ENCODE data around the gene RPTN. TPM values are rescaled to one million over a fixed set of nuclear protein-coding genes. Genes with fewer than 3 reads are reported as not detected.

RPTN gene
- polyA plus RNA-seq, 1 of the 3 experiments (the other 2 are of a cell fraction): not detected

DNA sequence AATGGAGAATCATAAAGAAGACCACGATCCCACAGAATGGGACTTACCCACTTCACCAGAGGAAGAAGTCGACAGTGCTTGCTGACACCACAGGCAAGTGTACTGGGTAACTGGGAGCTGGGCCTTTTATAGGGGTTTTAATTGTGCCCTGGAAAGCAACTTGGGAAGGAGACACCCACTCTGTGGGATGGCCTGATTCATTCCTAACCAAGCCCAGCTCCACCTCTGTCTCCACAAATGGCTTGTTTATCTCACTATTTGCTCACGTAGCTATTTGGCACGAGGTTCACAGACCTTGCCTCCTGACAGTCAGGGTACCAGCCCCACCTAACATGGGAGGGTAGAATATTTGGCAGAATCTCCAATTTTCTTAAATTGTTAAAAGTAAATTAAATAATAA is 43.7 kb downstream of the RPTN start, which contains the start of gene TCHH:
Gene TCHH, minus strand, starts transcription at position 101 of the 400 bp plus-strand sequence. CDS start 1,364 bp downstream, outside the sequence.
- 0% methylated on average over 4 of the region's 4 CpGs for WGBS (ENCODE audit: low lambda C conversion rate)
- H3K27me3 ChIP-seq (ENCODE audit: insufficient read depth): peaks cover 54% of the 10 kb centered on the region
- CTCF ChIA-PET: no interaction called here

DNA sequence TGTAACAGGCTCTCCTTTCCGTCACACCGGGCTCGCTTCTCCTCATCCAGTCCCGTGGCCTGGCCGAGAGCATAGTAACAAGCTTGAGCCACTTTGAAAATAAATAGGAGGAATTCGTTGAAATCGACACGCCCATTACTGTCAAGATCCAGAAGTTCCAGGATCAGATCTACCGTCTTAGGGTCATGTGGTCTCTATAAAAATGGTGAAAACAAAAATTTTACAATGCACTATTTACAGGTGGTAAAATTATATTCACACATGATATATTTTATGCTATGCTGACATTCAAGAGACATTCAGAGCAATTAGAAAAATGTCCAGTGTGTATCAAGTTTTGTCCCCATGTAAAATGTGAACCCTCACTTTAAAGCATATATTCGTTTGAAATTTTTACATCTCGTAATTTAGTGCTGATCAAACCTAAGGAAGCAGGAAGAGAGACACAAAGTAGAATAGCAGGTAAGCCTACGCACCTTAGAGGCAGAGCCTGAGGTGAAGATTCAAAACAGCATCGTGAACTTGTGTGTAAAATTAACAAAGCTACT is 46.1 kb downstream of the RPTN start:
- ChIA-PET POLR2A (no interaction called here), CTCF (no interaction called here)
- Histone ChIP-seq H3K9me2 (no peaks in the 10 kb centered on the region), H3K4me3 (ENCODE audit: low read depth in 2 of 2, low read length in 1 of 2) (no peak overlapping the region), H3K9ac (no peak overlapping the region), H2AFZ (ENCODE audit: low read depth) (no peak overlapping the region), H3K4me1 (ENCODE audit: control insufficient read depth in 1 of 2, insufficient read depth in 2 of 2, low read depth in 1 of 2, low read length in 1 of 2) (peaks cover 0 to 12% of the 10 kb centered on the region in 2 experiments; a peak in 1 of 4 replicates), H3K4me2 (peak overlapping the region; percentile 95; the same call in 1 of the 2 replicates), H3K27me3 (ENCODE audit: insufficient read depth) (peaks cover 78% of the 10 kb centered on the region), H3K27ac (ENCODE audit: low read depth in 2 of 2, low read length in 1 of 2) (no peak overlapping the region), H3K79me2 (ENCODE audit: insufficient read depth) (no peaks in the 10 kb centered on the region), H3F3A (replicated peaks; ENCODE audit: insufficient read depth) (peaks cover 2% of the 10 kb centered on the region), H3K36me3 (replicated peaks in 1 of 2; ENCODE audit: control insufficient read depth in 1 of 2, insufficient read depth in 2 of 2, low read length in 1 of 2) (no peaks in the 10 kb centered on the region), H3K9me3 (no peaks in the 10 kb centered on the region), H4K20me1 (ENCODE audit: insufficient read depth) (no peaks in the 10 kb centered on the region)
- no peak for DNase-seq
- WGBS (ENCODE audit: low lambda C conversion rate): 14% methylated on average over 13 of the region's 13 CpGs
- TF ChIP-seq MXI1 (IDR thresholded peaks at IDR 0.05; ENCODE audit: low read depth, low read length): no peak
- TF ChIP-seq FOXM1 (IDR thresholded peaks at IDR 0.05; ENCODE audit: low read depth): no peak
- no peak for TF ChIP-seq EZH2phosphoT487 (IDR thresholded peaks at IDR 0.05; ENCODE audit: borderline replicate concordance, low read depth)
- no peak for TF ChIP-seq TAF1 (IDR thresholded peaks at IDR 0.05; ENCODE audit: borderline replicate concordance, low read depth, low read length)
- no peak for TF ChIP-seq RCOR1 (IDR thresholded peaks at IDR 0.05; ENCODE audit: low read length)
- TF ChIP-seq, protein P1, sequence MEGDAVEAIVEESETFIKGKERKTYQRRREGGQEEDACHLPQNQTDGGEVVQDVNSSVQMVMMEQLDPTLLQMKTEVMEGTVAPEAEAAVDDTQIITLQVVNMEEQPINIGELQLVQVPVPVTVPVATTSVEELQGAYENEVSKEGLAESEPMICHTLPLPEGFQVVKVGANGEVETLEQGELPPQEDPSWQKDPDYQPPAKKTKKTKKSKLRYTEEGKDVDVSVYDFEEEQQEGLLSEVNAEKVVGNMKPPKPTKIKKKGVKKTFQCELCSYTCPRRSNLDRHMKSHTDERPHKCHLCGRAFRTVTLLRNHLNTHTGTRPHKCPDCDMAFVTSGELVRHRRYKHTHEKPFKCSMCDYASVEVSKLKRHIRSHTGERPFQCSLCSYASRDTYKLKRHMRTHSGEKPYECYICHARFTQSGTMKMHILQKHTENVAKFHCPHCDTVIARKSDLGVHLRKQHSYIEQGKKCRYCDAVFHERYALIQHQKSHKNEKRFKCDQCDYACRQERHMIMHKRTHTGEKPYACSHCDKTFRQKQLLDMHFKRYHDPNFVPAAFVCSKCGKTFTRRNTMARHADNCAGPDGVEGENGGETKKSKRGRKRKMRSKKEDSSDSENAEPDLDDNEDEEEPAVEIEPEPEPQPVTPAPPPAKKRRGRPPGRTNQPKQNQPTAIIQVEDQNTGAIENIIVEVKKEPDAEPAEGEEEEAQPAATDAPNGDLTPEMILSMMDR (IDR thresholded peaks at IDR 0.05): no peak
- no peak for TF ChIP-seq SIN3A (IDR thresholded peaks at IDR 0.05; ENCODE audit: borderline replicate concordance, low read depth, low read length)
- TF ChIP-seq RAD21 (IDR thresholded peaks at IDR 0.05; ENCODE audit: low read length): no peak
- no peak for TF ChIP-seq SMC3 (IDR thresholded peaks at IDR 0.05; ENCODE audit: low read depth, low read length)
- TF ChIP-seq, protein P2, sequence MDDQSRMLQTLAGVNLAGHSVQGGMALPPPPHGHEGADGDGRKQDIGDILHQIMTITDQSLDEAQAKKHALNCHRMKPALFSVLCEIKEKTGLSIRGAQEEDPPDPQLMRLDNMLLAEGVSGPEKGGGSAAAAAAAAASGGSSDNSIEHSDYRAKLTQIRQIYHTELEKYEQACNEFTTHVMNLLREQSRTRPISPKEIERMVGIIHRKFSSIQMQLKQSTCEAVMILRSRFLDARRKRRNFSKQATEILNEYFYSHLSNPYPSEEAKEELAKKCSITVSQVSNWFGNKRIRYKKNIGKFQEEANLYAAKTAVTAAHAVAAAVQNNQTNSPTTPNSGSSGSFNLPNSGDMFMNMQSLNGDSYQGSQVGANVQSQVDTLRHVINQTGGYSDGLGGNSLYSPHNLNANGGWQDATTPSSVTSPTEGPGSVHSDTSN (IDR thresholded peaks at IDR 0.05): no peak
- TF ChIP-seq FOSL2 (IDR thresholded peaks at IDR 0.05; ENCODE audit: borderline replicate concordance, low read depth): no peak
- TF ChIP-seq, protein P3, sequence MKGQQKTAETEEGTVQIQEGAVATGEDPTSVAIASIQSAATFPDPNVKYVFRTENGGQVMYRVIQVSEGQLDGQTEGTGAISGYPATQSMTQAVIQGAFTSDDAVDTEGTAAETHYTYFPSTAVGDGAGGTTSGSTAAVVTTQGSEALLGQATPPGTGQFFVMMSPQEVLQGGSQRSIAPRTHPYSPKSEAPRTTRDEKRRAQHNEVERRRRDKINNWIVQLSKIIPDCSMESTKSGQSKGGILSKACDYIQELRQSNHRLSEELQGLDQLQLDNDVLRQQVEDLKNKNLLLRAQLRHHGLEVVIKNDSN (IDR thresholded peaks at IDR 0.05; ENCODE audit: borderline replicate concordance, low read depth): no peak
- no peak for TF ChIP-seq RFX5 (IDR thresholded peaks at IDR 0.05; ENCODE audit: low read length)

More for the DNA sequence above, 43.7 kb downstream of the RPTN start, which contains the start of gene TCHH:
- TF ChIP-seq GABPA (IDR thresholded peaks at IDR 0.05; ENCODE audit: low read depth): no peak
- TF ChIP-seq FOXJ3 (CRISPR knock-in tag; IDR thresholded peaks at IDR 0.05): no peak
- TF ChIP-seq, protein P2 (IDR thresholded peaks at IDR 0.05): no peak
- no peak for TF ChIP-seq POLR2AphosphoS5 (IDR thresholded peaks at IDR 0.05; ENCODE audit: low read depth, low read length)
- TF ChIP-seq RCOR1 (IDR thresholded peaks at IDR 0.05; ENCODE audit: low read length): no peak
- TF ChIP-seq EP300 (IDR thresholded peaks at IDR 0.05; ENCODE audit: borderline replicate concordance in 1 of 2, low read depth in 1 of 2, low read length in 1 of 2): no peak
- TF ChIP-seq, protein P1 (IDR thresholded peaks at IDR 0.05): no peak
- peaks cover 0 to 4% of the 10 kb centered on the region in 2 experiments; a peak in 1 of 4 replicates for H3K4me1 ChIP-seq (ENCODE audit: control insufficient read depth in 1 of 2, insufficient read depth in 2 of 2, low read depth in 1 of 2, low read length in 1 of 2)
- no peak within 1 kb of the TSS for H2AFZ ChIP-seq (ENCODE audit: low read depth)
- H3K9ac ChIP-seq: no peak within 1 kb of the TSS
- H3K9me3 ChIP-seq: no peaks in the 10 kb centered on the region
- H3K36me3 ChIP-seq (replicated peaks in 1 of 2; ENCODE audit: control insufficient read depth in 1 of 2, insufficient read depth in 2 of 2, low read length in 1 of 2): no peaks in the 10 kb centered on the region
- no peaks in the 10 kb centered on the region for H3K79me2 ChIP-seq (ENCODE audit: insufficient read depth)
- no peak within 1 kb of the TSS for H3K27ac ChIP-seq (ENCODE audit: low read depth in 2 of 2, low read length in 1 of 2)
- POLR2A ChIA-PET: no interaction called here
- H3K9me2 ChIP-seq: no peaks in the 10 kb centered on the region
- H4K20me1 ChIP-seq (ENCODE audit: insufficient read depth): no peaks in the 10 kb centered on the region
- H3F3A ChIP-seq (replicated peaks; ENCODE audit: insufficient read depth): no peaks in the 10 kb centered on the region
- no peak for DNase-seq
- no peak within 1 kb of the TSS for H3K4me2 ChIP-seq
- no peak within 1 kb of the TSS for H3K4me3 ChIP-seq (ENCODE audit: low read depth in 2 of 2, low read length in 1 of 2)

Measured in SK-N-SH (cell line).